Cortex of kidney (tissue), 1 donor: Measurements from ENCODE around the gene EXOC3.

Source experiments
- DNase-seq: peaks from one replicate; lab custom pipeline; 2025; lab: John Stamatoyannopoulos, UW

Gene EXOC3

GRCh38 chr5:426392-426976 is 16.5 kb upstream of the EXOC3 start:
- DNase-seq: no peak

GRCh38 chr5:427415-428087 is 15.4 kb upstream of the EXOC3 start:
- DNase-seq: no peak

GRCh38 chr5:428219-428618 is 14.8 kb upstream of the EXOC3 start:
- no peak for DNase-seq

GRCh38 chr5:428754-429452 is 14.1 kb upstream of the EXOC3 start:
- no peak for DNase-seq

GRCh38 chr5:429453-430188 is 13.4 kb upstream of the EXOC3 start:
- no peak for DNase-seq

- DNase-seq: no peak
These were observed 12.6 kb upstream of the EXOC3 start for GRCh38 chr5:430214-430925.

- no peak for DNase-seq
These were observed 11.8 kb upstream of the EXOC3 start for GRCh38 chr5:431001-431710.

- DNase-seq: no peak
These were observed 11.3 kb upstream of the EXOC3 start for GRCh38 chr5:431711-432050.

GRCh38 chr5:432201-432927 is 10.6 kb upstream of the EXOC3 start:
- no peak for DNase-seq

- no peak for DNase-seq
These were observed 9.8 kb upstream of the EXOC3 start for GRCh38 chr5:432928-433791.

GRCh38 chr5:433836-434235 is 9.1 kb upstream of the EXOC3 start:
- DNase-seq: no peak

- DNase-seq: no peak
These were observed 8.4 kb upstream of the EXOC3 start for GRCh38 chr5:434443-435146.

- no peak for DNase-seq
These were observed 7.7 kb upstream of the EXOC3 start for GRCh38 chr5:435156-435790.

- DNase-seq: no peak
These were observed 6.9 kb upstream of the EXOC3 start for GRCh38 chr5:435961-436640.

- no peak for DNase-seq
These were observed 6.4 kb upstream of the EXOC3 start for GRCh38 chr5:436641-436975.

- DNase-seq: no peak
These were observed 5.7 kb upstream of the EXOC3 start for GRCh38 chr5:437281-437771.

GRCh38 chr5:438481-438981 is 4.4 kb upstream of the EXOC3 start:
- no peak for DNase-seq

GRCh38 chr5:439181-439580 is 3.8 kb upstream of the EXOC3 start:
- DNase-seq: no peak
